ENCODE results near the gene SMTN. TPM values are rescaled to one million over a fixed set of nuclear protein-coding genes. Genes with fewer than 3 reads are reported as not detected.
A peak's percentile ranks its signal among the peaks of the same experiment; 100 is the strongest.

Gene SMTN
- total and polyA plus RNA-seq, 9 of the 15 experiments (the other 6 are each of a cell fraction or from before 2014, with no cell fraction given): 2.5 to 41.1 (median 16.1) TPM

DNA sequence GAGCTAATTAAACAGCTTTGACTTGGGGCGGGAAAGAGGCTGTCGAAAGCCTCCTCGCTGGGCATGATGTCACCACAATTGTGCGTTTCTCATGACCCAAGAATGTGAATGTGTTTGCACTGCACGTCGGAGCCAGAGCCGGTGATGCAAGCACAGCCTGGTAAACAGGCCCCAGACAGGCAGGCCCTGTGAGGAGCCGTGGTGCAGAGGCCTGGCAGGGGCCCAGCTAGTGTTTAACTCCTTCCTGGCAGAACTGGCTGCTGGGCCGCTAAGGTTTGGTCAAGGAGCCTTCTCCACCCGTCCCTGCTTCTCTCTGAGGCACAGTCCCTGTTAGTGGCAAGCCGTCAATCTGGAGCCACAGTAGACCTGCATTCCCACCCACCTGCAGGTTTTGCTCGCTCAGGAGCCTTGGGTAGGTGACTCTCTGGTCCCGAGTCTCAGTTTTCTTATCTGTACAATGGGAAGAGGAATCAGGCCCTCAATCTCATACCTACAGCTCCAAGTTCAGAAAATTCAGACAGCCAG is 25.4 kb upstream of the SMTN start (continued):
- TF ChIP-seq, protein P1, sequence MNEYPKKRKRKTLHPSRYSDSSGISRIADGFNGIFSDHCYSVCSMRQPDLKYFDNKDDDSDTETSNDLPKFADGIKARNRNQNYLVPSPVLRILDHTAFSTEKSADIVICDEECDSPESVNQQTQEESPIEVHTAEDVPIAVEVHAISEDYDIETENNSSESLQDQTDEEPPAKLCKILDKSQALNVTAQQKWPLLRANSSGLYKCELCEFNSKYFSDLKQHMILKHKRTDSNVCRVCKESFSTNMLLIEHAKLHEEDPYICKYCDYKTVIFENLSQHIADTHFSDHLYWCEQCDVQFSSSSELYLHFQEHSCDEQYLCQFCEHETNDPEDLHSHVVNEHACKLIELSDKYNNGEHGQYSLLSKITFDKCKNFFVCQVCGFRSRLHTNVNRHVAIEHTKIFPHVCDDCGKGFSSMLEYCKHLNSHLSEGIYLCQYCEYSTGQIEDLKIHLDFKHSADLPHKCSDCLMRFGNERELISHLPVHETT (CRISPR knock-in tag; conservative IDR thresholded peaks at IDR 0.05 in 1 of 2, IDR thresholded peaks at IDR 0.05 in 1 of 2): no peak
- TF ChIP-seq ZNF644 (tag; IDR thresholded peaks at IDR 0.05; ENCODE audit: low read depth): no peak
- no peak for TF ChIP-seq ATF1 (CRISPR knock-in tag; IDR thresholded peaks at IDR 0.05)
- peak; percentile 38; the same call in 1 of the 2 replicates for TF ChIP-seq ATF1 (tag; IDR thresholded peaks at IDR 0.05)
- TF ChIP-seq, protein P2, sequence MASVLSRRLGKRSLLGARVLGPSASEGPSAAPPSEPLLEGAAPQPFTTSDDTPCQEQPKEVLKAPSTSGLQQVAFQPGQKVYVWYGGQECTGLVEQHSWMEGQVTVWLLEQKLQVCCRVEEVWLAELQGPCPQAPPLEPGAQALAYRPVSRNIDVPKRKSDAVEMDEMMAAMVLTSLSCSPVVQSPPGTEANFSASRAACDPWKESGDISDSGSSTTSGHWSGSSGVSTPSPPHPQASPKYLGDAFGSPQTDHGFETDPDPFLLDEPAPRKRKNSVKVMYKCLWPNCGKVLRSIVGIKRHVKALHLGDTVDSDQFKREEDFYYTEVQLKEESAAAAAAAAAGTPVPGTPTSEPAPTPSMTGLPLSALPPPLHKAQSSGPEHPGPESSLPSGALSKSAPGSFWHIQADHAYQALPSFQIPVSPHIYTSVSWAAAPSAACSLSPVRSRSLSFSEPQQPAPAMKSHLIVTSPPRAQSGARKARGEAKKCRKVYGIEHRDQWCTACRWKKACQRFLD (CRISPR knock-in tag; IDR thresholded peaks at IDR 0.05): no peak
- TF ChIP-seq, protein P3, sequence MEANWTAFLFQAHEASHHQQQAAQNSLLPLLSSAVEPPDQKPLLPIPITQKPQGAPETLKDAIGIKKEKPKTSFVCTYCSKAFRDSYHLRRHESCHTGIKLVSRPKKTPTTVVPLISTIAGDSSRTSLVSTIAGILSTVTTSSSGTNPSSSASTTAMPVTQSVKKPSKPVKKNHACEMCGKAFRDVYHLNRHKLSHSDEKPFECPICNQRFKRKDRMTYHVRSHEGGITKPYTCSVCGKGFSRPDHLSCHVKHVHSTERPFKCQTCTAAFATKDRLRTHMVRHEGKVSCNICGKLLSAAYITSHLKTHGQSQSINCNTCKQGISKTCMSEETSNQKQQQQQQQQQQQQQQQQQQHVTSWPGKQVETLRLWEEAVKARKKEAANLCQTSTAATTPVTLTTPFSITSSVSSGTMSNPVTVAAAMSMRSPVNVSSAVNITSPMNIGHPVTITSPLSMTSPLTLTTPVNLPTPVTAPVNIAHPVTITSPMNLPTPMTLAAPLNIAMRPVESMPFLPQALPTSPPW (CRISPR knock-in tag; IDR thresholded peaks at IDR 0.05): no peak
- TF ChIP-seq RBM25 (IDR thresholded peaks at IDR 0.05; ENCODE audit: low read depth, low read length, severe bottlenecking): peak; percentile 66
- TF ChIP-seq TAF1 (IDR thresholded peaks at IDR 0.05; ENCODE audit: control insufficient read depth, extremely low read depth, insufficient read depth, low read length, severe bottlenecking): no peak
- no peak for TF ChIP-seq MAFF (IDR thresholded peaks at IDR 0.05; ENCODE audit: low read length)
- no peak for TF ChIP-seq SMARCB1 (IDR thresholded peaks at IDR 0.05; ENCODE audit: insufficient read length, low read depth)
- peak; percentile 47; the same call in 1 of the 2 replicates for TF ChIP-seq ATF7 (IDR thresholded peaks at IDR 0.05)
- no peak for TF ChIP-seq TAF7 (tag; IDR thresholded peaks at IDR 0.05)
- no peak for TF ChIP-seq TEAD2 (tag; IDR thresholded peaks at IDR 0.05)
- TF ChIP-seq ZNF696 (CRISPR knock-in tag; conservative IDR thresholded peaks at IDR 0.05): no peak
- no peak for TF ChIP-seq CEBPG (CRISPR knock-in tag; IDR thresholded peaks at IDR 0.05)
- peak in 1 of 2 experiments; percentile 57; a peak in 2 of 4 replicates for TF ChIP-seq CEBPG (tag; conservative IDR thresholded peaks at IDR 0.05 in 1 of 2, IDR thresholded peaks at IDR 0.05 in 1 of 2)
- TF ChIP-seq, protein P4, sequence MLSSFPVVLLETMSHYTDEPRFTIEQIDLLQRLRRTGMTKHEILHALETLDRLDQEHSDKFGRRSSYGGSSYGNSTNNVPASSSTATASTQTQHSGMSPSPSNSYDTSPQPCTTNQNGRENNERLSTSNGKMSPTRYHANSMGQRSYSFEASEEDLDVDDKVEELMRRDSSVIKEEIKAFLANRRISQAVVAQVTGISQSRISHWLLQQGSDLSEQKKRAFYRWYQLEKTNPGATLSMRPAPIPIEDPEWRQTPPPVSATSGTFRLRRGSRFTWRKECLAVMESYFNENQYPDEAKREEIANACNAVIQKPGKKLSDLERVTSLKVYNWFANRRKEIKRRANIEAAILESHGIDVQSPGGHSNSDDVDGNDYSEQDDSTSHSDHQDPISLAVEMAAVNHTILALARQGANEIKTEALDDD (IDR thresholded peaks at IDR 0.05): no peak
- TF ChIP-seq DPF2 (IDR thresholded peaks at IDR 0.05): no peak
- TF ChIP-seq, protein P5, sequence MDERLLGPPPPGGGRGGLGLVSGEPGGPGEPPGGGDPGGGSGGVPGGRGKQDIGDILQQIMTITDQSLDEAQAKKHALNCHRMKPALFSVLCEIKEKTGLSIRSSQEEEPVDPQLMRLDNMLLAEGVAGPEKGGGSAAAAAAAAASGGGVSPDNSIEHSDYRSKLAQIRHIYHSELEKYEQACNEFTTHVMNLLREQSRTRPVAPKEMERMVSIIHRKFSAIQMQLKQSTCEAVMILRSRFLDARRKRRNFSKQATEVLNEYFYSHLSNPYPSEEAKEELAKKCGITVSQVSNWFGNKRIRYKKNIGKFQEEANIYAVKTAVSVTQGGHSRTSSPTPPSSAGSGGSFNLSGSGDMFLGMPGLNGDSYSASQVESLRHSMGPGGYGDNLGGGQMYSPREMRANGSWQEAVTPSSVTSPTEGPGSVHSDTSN (CRISPR knock-in tag; IDR thresholded peaks at IDR 0.05; ENCODE audit: low read depth): no peak
- TF ChIP-seq, protein P5 (tag; conservative IDR thresholded peaks at IDR 0.05; ENCODE audit: low read depth): no peak
- TF ChIP-seq MYNN (IDR thresholded peaks at IDR 0.05): no peak
- no peak for TF ChIP-seq MYNN (CRISPR knock-in tag; IDR thresholded peaks at IDR 0.05)

All from K562 (cell line).